SJCRH30 (cell line): ENCODE measurements around the gene MOCOS. TPM values are rescaled to one million over a fixed set of nuclear protein-coding genes. Genes with fewer than 3 reads are reported as not detected.

ENCODE experiments used
- DNase-seq, 2 experiments: peaks; one replicate each; pipeline ENCODE4 v3.0.0-alpha.2; 2015 to 2020
- H3K27ac ChIP-seq: fragments of 250-450 bp; sonication (Bioruptor Pico); 2 replicates; pipeline ENCODE4 v1.5.1; 2020; ENCODE audit warnings: mild to moderate bottlenecking, moderate library complexity
- H3K27me3 ChIP-seq: fragments of 250-450 bp; sonication (Bioruptor Pico); 2 replicates; pipeline ENCODE4 v1.5.1; 2020; ENCODE audit warnings: mild to moderate bottlenecking, moderate library complexity
- H3K36me3 ChIP-seq: fragments of 250-450 bp; sonication (Bioruptor Pico); 2 replicates; pipeline ENCODE4 v1.5.1; 2020; ENCODE audit warnings: mild to moderate bottlenecking, moderate library complexity
- H3K4me1 ChIP-seq: fragments of 250-450 bp; sonication (Bioruptor Pico); 2 replicates; pipeline ENCODE4 v1.5.1; 2020; ENCODE audit warnings: mild to moderate bottlenecking, moderate library complexity
- H3K4me3 ChIP-seq: fragments of 250-450 bp; sonication (Bioruptor Pico); 2 replicates; pipeline ENCODE4 v1.5.1; 2020; ENCODE audit warnings: mild to moderate bottlenecking, moderate library complexity
- H3K9me3 ChIP-seq: fragments of 250-450 bp; sonication (Bioruptor Pico); replicated peaks from 2 replicates; pipeline ENCODE4 v1.5.1; 2020; ENCODE audit warnings: mild to moderate bottlenecking, moderate library complexity
- total RNA-seq: library from RNA; depleted of rRNA; stranded (reverse); fragments of >200 nt; shearing (Covaris generic); gene quantifications from 2 replicates; pipeline ENCODE4 v1.2.3, GENCODE V29; 2014; rRNA removed

Gene MOCOS
- total RNA-seq, 1 experiment from 2014 or later: not detected

DNA sequence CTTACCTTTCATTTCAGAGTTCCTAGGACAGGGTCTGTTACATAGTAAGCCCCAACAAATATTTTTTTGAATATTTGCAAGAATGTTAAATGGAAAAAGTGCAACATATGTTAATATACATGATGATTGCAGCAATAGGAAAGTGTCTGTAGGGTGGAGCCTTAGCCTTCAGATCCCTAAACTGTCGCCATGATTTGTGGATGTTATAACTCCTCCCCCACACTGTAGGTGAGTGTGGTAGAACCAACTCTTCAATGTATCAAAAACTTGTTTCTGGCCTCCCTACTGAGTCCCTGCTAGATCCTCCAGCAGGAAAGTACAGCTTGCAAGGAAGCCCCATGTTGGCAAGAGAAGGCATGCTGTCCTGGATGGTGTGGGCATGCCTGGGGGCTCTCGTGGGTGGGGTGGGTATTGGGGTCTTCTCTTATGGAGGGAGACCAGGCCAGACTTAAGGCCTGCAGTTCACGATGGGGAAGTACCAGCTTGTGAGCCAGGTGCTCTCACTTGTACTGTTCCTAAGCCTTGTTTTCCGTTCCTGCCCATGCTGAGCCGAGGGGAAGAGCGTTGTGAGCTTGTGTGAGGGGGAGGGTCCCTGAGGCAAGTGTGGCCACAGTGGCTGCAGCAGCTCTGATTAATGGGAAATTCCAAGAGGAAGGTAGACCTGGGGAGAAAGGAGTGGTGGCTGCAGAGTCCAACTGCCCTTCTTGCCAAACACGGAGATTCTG is 121.6 kb downstream of the MOCOS start:
- DNase-seq: no peak
- Histone ChIP-seq H3K4me1 (no peaks in the 10 kb centered on the region), H3K4me3 (no peak overlapping the region)

DNA sequence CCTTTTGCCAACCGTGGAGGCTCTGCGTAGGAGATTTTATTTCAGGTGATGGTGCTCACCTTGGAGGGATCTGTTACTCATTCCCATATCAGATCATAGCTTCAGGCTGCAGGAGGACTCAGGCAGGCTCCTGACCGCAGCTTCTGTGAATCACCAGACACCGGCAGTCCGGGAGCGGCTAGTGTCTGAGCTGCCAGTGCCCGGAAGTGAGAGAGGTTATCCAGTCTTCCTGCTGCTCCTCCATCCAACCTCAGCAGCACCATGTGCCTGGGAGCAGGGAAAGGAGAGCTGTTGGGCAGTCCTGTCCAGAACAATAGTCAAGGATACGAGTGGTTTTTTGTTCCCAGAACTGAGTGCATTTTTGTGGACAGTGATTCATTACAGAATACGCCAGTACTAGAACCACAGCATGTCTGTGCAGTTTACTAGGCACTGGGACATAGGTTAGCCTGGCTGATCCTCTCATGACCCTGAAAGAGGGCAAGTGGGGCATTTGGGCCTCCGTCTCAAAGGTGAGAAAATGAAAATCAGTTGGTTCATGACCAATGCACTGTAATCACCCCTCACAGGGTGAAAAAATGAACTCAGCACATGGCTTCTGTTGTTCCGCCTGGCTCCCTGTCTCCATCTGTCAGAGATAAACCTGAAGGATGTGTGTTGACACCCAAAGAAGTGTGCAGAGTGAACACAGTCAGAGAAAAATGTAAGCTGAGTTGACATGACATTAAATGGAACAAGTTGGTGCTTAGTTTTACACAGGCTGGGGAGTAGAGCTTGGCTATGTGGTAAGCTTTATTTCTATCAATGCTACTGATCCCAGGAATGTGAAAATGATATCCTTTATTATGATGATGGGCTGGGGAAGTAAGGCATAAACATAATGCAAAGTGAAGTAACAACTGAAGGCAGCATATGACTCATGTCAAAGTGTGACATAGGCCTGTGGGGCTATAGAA is 122.4 kb downstream of the MOCOS start:
- Histone ChIP-seq H3K27me3 (no peaks in the 10 kb centered on the region), H3K9me3 (no peaks in the 10 kb centered on the region), H3K27ac (no peak overlapping the region; the same call in 1 of the 2 replicates), H3K4me1 (no peaks in the 10 kb centered on the region), H3K36me3 (no peaks in the 10 kb centered on the region), H3K4me3 (no peak overlapping the region)
- DNase-seq: peak; percentile 26 to 29

More for the DNA sequence above, 121.6 kb downstream of the MOCOS start:
- H3K27ac ChIP-seq: no peak overlapping the region; the same call in 1 of the 2 replicates
- H3K9me3 ChIP-seq: no peaks in the 10 kb centered on the region
- H3K27me3 ChIP-seq: no peaks in the 10 kb centered on the region
- no peaks in the 10 kb centered on the region for H3K36me3 ChIP-seq

DNA sequence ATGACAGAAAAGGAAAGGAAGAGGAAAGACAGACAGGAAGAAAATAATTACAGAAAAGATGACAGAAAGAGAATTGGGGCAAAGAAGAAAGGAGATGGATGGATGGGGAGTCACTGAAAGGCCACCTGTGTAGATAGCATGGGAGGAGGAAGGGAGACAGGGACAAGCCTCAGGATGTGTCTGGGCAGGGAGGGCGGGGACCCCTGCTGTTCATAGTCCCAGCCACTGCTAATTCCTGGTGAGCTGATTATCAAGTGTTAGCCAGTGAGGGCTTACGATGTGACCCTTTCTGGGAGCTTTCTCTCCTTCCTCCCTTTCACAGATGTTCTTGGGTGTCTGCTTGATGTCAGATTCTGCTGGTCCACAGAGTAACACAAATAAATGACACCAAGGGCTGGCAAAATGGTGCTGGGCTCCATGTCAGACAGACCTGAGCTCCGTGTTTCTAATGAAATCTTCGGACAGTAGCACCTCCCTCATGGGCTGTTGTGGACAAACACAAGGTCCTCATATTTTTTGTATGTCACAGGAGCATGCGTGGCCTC is 123.8 kb downstream of the MOCOS start:
- no peak overlapping the region for H3K4me3 ChIP-seq
- no peak overlapping the region for H3K27ac ChIP-seq
- no peaks in the 10 kb centered on the region for H3K36me3 ChIP-seq
- no peaks in the 10 kb centered on the region for H3K27me3 ChIP-seq
- no peaks in the 10 kb centered on the region for H3K9me3 ChIP-seq
- DNase-seq: no peak
- no peaks in the 10 kb centered on the region for H3K4me1 ChIP-seq

DNA sequence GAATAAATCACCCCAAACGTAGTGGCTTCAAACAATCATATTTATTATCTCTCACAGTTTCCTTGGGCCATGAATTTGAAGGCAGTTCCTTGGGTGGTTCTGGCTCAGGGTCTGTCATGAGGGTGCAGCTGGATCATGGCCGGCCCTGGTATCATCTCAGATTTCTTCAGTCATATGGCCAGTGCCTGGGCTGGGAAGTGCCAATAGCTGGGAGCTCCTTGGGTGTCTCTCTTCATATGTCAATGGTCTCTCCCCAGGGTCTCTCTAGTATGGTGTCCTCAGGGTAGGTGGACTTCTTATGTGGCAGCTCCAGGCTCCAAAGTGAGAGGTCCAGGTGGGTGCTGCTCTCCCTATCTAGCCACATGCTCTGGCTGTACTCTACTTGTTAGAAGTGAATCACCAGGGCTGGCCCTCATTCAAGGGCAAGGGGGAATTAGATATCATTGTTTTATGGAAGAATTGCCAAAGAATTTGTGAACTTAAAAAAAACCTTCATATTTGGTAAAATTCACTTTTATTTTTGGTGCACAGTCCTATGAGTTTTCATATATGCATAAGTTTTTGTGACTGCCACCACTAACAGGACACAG is 125.6 kb downstream of the MOCOS start:
- Histone ChIP-seq H3K27ac (no peak overlapping the region), H3K9me3 (no peaks in the 10 kb centered on the region), H3K36me3 (no peaks in the 10 kb centered on the region), H3K4me3 (no peak overlapping the region), H3K4me1 (no peaks in the 10 kb centered on the region), H3K27me3 (no peaks in the 10 kb centered on the region)
- no peak for DNase-seq

DNA sequence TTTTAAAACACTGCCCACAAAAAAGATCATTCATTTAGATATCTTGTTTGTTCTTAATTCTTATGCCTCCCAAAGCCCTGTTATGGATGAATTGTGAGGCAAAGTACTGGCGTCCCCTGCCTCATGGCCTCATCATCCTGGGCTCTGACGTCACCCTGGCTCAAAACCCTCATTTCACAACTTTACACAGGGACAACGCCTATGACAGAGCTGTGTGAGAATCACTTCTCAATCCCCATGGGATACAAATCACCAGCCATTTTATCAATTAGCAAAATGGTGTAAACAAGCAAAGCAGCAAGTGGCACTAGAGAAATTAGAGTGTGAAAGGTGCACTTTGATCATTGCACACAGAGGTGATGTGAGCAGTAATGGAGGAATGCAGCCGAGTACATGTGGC is 126.8 kb downstream of the MOCOS start:
- no peaks in the 10 kb centered on the region for H3K27me3 ChIP-seq
- no peak overlapping the region for H3K4me3 ChIP-seq
- H3K9me3 ChIP-seq: no peaks in the 10 kb centered on the region
- H3K4me1 ChIP-seq: no peaks in the 10 kb centered on the region
- no peak for DNase-seq
- no peaks in the 10 kb centered on the region for H3K36me3 ChIP-seq
- H3K27ac ChIP-seq: no peak overlapping the region

- no peak overlapping the region for H3K27ac ChIP-seq
- H3K36me3 ChIP-seq: no peaks in the 10 kb centered on the region
- DNase-seq: no peak
- H3K4me3 ChIP-seq: no peak overlapping the region
- no peaks in the 10 kb centered on the region for H3K4me1 ChIP-seq
- no peaks in the 10 kb centered on the region for H3K9me3 ChIP-seq
- no peaks in the 10 kb centered on the region for H3K27me3 ChIP-seq
These were observed 127.5 kb downstream of the MOCOS start for GRCh38 chr18:36314754-36315153.

GRCh38 chr18:36315736-36316135 is 128.4 kb downstream of the MOCOS start:
- Histone ChIP-seq H3K27ac (no peak overlapping the region), H3K4me1 (no peaks in the 10 kb centered on the region), H3K9me3 (no peaks in the 10 kb centered on the region), H3K4me3 (no peak overlapping the region), H3K36me3 (no peaks in the 10 kb centered on the region), H3K27me3 (no peaks in the 10 kb centered on the region)
- no peak for DNase-seq

DNA sequence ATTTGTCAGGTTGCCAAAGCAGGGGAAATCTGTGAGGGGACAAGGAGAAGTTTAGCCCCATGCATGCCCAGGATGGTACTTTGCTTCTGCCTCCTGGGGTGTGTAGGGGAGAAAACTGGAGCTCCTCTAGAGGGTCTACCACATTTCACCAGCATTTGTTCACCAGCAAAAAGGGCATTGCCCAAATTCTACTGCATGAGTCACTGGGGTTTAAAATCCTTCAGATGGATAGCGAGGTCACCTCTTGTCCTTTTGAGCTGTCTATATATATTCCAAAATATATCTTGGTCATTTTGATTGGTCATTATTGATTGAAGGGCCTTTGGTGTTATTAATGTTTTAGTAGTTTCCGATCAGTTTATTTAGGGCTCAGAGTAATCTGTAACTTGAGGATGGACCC is 128.9 kb downstream of the MOCOS start:
- Histone ChIP-seq H3K4me1 (no peaks in the 10 kb centered on the region), H3K27me3 (no peaks in the 10 kb centered on the region), H3K36me3 (no peaks in the 10 kb centered on the region), H3K9me3 (no peaks in the 10 kb centered on the region), H3K27ac (no peak overlapping the region), H3K4me3 (no peak overlapping the region)
- no peak for DNase-seq

Other genes with a start within 250 kb of the MOCOS start
- 29.0 and 37.0 TPM in 2 replicates for gene RPRD1A, start 119.9 kb upstream of the MOCOS start, total RNA-seq
- gene SLC39A6, start 58.2 kb upstream of the MOCOS start, total RNA-seq: 45.7 and 50.6 TPM in 2 replicates
- 53.8 and 72.2 TPM in 2 replicates for gene ELP2, start 57.6 kb upstream of the MOCOS start, total RNA-seq
- gene FHOD3, start 110.2 kb downstream of the MOCOS start, total RNA-seq: 0.10 and 0.15 TPM in 2 replicates